Activated CD4-positive, CD25-positive, alpha-beta regulatory T cell (primary cell): ENCODE measurements around the gene SYNGR4.

ENCODE experiments used
- DNase-seq, 4 experiments: peaks; one replicate each; lab custom pipeline; 2025; lab: John Stamatoyannopoulos, UW

SYNGR4 gene

GRCh38 chr19:48341515-48342413 lies 22.4 kb upstream of the SYNGR4 start:
- DNase-seq: no peak

GRCh38 chr19:48342414-48342738 lies 21.8 kb upstream of the SYNGR4 start:
- DNase-seq: no peak

DNA sequence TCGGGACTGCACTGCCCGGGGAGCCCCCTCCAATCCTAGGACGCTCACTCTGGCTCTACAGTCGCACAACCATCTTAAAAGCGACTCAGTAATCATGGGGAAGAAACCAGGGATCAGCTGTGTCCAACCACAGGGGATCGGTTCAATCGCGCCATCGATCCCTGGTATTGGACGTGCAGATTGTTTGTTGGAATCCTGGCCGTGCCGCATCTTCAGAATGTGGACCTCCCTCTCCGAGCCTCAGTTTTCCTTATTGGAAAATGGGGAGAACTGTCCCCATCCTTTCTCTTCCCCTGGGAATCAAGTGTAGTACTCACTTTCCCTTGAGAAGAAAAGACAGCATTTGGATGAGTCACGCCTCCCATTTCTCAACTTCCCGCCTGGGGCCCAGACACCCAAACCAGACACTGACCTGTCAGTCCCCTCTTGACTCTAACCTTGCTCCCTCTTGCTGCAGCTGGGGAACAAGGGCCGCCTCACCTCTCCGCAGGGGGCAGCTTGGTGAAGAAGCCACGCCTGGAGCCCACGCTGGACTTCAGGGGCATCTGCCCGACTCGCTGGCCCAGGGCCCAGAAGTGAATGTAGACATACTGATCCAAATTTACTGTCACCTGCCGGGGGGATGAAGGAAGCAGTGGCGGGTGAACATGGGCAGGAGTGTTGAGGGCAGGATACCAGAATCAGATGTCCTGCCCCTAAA lies 21.2 kb upstream of the SYNGR4 start:
- no peak for DNase-seq

GRCh38 chr19:48344892-48345291 lies 19.3 kb upstream of the SYNGR4 start:
- no peak for DNase-seq

DNA sequence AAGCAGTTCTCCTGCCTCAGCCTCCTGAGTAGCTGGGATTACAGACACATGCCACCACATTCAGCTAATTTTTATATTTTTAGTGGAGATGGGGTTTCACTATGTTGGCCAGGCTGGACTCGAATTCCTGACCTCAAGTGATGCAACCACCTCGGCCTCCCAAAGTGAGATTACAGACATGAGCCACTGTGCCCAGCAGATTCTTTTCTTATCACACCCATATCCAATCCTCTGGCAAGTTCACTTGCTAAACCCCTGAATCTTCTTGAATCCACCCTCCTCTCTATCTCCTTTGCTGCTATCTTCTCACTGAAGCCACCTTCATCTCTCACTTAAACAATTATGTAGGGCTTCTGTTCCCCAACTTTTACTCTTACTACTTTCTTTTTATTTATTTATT lies 18.0 kb upstream of the SYNGR4 start:
- no peak for DNase-seq

GRCh38 chr19:48348045-48348444 lies 16.1 kb upstream of the SYNGR4 start:
- no peak for DNase-seq

DNA sequence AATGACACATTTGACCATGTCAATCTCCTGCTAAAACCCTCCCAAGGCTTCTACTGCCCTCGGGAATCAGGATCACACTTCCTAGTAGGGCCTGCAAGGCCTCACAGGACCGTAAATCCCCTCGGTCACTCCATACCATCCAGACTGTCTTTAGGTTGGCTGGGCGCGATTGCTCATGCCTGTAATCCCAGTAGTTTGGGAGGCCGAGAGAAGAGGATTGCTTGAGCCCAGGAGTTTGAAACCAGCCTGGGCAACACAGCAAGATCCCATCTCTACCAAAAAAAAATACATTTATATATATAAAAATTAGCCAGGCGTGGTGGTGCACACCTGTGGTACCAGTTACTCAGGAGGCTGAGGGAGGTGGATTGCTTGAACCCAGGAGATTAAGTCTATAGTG lies 15.4 kb upstream of the SYNGR4 start:
- no peak for DNase-seq

DNA sequence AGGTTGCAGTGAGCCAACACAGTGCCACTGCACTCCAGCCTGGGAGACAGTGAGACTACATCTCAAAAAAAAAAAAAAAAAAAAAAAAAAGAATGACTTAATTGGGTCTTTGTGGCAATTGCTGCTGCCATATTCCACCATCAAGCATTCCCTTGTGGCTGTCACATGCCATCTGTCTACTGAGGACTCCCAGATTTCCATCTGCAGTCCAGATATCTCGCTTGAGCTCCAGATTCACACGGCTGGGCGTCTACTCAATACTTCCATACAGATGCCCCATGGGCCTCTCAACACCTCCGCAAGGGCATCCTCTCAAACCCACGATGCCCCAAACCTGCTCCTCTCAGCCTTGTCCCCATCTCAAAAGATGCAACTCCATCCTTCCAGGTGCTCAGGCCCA lies 13.3 kb upstream of the SYNGR4 start:
- DNase-seq: no peak

GRCh38 chr19:48351341-48351752 lies 12.8 kb upstream of the SYNGR4 start:
- peak; percentile 62 to 77 (median 66) for DNase-seq

GRCh38 chr19:48353677-48354076 lies 10.5 kb upstream of the SYNGR4 start:
- no peak for DNase-seq

DNA sequence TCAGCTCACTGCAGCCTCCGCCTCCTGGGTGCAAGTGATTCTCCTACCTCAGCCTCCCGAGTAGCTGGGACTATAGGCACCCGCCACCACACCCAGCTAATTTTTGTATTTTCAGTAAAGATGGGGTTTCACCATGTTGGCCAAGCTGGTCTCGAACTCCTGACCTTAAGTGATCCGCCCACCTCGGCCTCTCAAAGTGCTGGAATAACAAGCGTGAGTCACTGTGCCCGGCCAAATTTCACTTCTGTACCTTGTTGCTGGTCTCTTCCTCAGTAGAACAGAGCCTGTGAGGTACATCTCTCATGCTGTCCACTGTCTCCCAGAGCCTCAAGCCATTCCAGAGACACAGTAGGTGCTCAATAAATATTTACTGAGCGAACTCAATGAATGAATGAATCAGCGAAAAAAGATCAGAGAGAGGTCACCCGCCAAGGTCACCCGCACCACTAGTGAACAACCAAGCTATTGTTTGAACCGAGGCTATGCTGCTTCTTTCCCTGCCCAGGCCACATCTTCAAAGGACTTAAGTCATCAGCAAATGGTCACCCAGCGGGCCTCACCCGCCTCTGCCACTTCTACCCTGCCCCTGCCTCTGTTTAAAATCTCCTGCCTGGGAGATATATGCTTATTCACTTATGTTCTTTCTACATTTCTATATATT lies 9.7 kb upstream of the SYNGR4 start:
- DNase-seq: no peak

GRCh38 chr19:48355365-48355954 lies 8.7 kb upstream of the SYNGR4 start:
- no peak for DNase-seq

- no peak for DNase-seq
Observed at GRCh38 chr19:48359123-48359522, 5.0 kb upstream of the SYNGR4 start.

DNA sequence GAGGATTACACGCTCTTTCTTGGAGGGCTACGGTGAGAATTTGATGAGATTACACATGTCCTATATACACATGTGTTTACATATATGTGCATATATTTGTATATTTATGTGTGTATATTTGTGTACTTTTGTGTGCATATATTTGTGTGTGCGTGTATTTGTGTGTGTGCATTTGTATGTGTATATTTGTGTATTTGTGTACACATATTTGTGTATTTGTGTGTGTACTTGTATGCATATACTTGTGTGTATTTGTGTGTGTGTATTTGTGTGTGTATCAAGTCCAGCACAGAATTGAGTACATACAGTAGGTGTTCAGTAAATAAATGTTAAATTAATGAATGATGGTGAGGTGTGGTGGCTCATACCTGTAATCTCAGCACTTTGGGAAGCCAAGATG lies 2.3 kb upstream of the SYNGR4 start:
- DNase-seq: no peak

DNA sequence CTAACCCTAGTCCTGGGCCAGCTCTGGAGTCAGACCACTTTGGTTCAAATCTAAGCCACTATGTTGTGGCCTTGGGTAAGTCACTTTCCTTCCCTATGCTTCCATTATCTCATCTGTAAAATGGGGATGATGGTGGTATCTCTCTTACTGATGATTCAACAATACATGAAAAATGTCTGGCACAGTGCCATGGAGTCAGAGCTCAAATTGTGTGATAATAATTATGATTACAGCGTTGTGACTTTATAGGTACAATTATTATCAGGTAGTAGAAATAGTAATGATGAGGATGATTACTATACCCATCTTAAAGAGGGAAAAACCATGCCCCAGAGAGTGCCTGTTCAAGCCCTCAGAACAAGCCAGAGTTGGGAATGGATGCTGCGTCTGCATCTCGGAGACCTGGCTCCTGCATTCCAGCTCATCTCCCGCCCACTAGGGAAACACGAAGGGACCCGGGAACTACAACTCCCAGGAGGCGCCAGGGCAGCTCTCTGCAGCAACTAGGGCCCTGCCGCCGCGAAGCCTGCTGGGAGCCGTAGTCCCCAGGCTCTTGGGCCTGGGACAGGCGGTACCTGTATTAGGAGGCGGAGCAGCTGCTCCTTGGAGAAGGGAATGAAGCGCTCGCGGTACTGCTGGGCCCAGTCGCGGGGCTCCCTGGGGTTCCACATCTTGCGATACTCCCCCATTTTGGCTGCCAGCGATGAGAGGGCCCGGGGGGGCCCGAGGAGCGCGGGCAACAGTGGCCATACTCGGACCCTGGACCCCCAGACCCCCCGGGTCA lies 1.3 kb upstream of the SYNGR4 start:
- peak; percentile 70 to 76 (median 74) for DNase-seq

GRCh38 chr19:48363500-48363809 lies 712 bp upstream of the SYNGR4 start:
- DNase-seq: peak in 1 of 4 experiments; percentile 48

DNA sequence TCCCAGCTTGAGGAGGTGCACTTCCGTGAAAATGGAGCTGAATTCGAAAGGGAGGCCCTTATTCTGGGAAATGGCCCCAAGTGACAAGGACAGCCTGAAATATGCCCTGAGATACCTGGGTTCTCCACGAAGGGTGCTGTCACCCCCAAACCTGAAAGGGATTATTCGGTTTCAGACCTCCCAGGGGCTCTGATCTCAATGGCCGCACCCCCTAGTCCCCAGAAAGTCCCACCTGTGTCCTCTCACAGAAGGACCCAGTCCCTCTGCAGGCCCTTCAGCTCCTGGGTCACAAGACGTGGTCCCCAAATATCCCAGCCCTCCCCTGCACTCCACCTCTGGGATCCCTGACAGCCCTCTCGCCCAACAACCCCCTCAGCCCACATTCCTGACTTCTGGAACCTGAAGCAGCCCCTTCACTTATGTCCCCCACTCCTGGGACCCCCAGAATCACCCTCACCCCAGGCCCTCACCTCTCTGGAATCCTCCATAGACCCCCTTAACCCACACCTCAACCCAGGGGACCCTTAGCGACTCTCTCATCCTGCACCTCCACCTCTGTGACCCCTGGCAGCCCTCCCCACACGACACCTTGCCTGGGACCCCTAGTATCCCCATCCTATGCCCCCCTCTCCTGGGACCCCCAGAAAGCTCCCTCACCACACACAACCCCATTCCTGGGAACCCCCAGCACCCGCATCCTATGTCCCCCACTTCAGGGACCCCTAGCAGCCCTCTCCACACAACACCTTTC lies 606 bp downstream of the SYNGR4 start:
- DNase-seq: no peak

GRCh38 chr19:48365602-48366001 lies 1.4 kb downstream of the SYNGR4 start:
- DNase-seq: no peak

GRCh38 chr19:48367855-48368254 lies 3.7 kb downstream of the SYNGR4 start:
- DNase-seq: no peak

DNA sequence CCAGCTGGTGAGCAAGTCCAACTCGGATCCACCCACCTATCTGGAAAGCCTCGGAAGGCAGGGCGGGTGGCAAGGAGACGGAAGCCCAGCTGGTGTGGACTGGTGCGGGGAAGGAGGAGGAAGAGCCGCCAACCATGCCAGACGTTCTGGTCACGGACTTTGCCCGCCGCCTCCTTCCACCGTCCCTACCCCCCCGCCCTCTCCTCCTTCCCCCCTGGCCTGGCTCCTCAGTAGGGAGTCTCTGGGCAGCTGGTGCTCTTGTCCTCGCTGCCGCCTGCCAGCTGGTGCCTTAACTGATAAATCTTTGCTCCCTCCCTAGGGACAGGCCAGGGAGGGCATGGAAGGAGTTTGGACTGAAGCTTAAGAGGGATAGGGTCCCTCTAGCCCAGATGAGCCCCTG lies 4.8 kb downstream of the SYNGR4 start:
- no peak for DNase-seq

DNA sequence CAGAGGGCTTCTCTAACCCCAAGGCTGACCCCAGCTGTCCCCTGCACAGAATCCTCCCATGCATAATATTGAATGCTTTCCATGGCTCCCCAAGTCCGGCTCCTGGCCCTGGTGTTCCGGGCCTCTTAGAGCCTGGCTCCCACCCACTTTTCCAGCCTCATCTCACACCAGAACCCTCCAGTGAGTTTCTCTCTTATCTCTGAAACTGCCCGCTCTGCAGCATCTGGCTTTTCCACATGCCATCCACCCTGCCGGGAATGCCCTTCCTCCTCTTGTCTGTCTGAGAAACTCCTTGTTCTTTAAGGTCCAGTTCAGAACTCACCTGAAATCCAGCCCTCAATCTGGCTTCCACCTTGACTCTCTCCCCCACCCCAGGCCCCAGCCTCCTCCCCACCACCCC lies 6.8 kb downstream of the SYNGR4 start:
- DNase-seq: no peak
